ENCODE results near the gene AP2S1. TPM values are rescaled to one million over a fixed set of nuclear protein-coding genes. Genes with fewer than 3 reads are reported as not detected.

Gene AP2S1
- polyA plus RNA-seq, 1 donor (not counting 4 experiments of a cell fraction or from before 2014, with no cell fraction given), result 183 TPM

DNA sequence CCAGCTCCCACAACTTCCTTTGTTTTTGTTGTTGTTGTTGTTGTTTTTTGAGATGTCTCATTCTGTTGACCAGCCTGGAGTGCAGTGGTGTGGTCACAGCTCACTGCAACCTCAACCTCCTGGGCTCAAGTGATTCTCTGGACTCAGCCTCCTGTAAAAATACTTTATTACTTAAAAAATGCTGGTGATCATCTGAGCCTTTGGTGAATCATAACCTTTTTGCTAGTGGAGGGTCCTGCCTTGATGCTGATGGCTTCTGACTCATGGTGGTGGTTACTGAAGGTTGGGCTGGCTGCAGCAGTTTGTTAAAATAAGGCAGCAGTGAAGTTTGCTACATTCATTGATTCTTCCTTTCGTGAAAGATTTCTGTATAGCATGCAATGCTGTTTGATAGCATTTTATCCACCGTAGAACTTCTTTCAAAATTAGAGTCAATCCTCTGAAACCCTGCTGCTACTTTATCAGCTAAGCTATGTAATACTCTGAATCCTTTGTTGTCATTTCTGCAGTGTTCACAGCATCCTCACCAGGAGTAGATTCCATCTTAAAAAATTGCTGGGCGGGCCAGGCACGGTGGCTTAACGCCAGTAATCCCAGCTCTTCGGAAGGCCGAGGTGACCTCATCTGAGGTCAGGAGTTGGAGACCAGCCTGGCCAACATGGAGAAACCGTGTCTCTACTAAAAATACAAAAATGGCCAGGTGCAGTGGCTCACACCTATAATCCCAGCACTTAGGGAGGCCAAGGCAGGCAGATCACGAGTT lies 28.1 kb upstream of the AP2S1 start:
- Histone ChIP-seq H3K4me2 (ENCODE audit: control insufficient read depth, extremely low read depth, insufficient read depth, low read depth, low read length) (peak overlapping the region; percentile 0), H3K4me3 (ENCODE audit: control insufficient read depth in 2 of 3, extremely low read depth in 1 of 3, insufficient read depth in 2 of 3, low read depth in 1 of 3, low read length in 3 of 3) (no peak overlapping the region), H2AFZ (ENCODE audit: control insufficient read depth, low read length) (no peak overlapping the region), H3K27ac (ENCODE audit: control insufficient read depth, insufficient read depth, low read length) (no peak overlapping the region), H3K9me3 (ENCODE audit: control insufficient read depth, low read depth, low read length) (no peaks in the 10 kb centered on the region), H3K9ac (ENCODE audit: control insufficient read depth, extremely low read depth, insufficient read depth, low read length) (no peak overlapping the region), H3K79me2 (ENCODE audit: control insufficient read depth, insufficient read depth, low read length) (peaks cover 43% of the 10 kb centered on the region), H3K36me3 (ENCODE audit: control insufficient read depth in 2 of 2, extremely low read depth in 1 of 2, insufficient read depth in 2 of 2, low read length in 2 of 2) (no peaks in the 10 kb centered on the region), H3K27me3 (ENCODE audit: control insufficient read depth, extremely low read depth, insufficient read depth, low read length) (no peaks in the 10 kb centered on the region), H3K9me1 (ENCODE audit: control insufficient read depth, extremely low read depth, insufficient read depth, low read length) (no peaks in the 10 kb centered on the region), H3K4me1 (ENCODE audit: control insufficient read depth, extremely low read depth, insufficient read depth, low read length) (peaks cover 31% of the 10 kb centered on the region), H4K20me1 (ENCODE audit: control insufficient read depth, extremely low read depth, insufficient read depth, low read length) (no peaks in the 10 kb centered on the region)
- no peak for TF ChIP-seq EZH2 (IDR thresholded peaks at IDR 0.05; ENCODE audit: low read length)
- TF ChIP-seq, protein P1, sequence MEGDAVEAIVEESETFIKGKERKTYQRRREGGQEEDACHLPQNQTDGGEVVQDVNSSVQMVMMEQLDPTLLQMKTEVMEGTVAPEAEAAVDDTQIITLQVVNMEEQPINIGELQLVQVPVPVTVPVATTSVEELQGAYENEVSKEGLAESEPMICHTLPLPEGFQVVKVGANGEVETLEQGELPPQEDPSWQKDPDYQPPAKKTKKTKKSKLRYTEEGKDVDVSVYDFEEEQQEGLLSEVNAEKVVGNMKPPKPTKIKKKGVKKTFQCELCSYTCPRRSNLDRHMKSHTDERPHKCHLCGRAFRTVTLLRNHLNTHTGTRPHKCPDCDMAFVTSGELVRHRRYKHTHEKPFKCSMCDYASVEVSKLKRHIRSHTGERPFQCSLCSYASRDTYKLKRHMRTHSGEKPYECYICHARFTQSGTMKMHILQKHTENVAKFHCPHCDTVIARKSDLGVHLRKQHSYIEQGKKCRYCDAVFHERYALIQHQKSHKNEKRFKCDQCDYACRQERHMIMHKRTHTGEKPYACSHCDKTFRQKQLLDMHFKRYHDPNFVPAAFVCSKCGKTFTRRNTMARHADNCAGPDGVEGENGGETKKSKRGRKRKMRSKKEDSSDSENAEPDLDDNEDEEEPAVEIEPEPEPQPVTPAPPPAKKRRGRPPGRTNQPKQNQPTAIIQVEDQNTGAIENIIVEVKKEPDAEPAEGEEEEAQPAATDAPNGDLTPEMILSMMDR (optimal IDR thresholded peaks at IDR 0.05 in 1 of 3, IDR thresholded peaks at IDR 0.05 in 1 of 3, conservative IDR thresholded peaks at IDR 0.05 in 1 of 3; ENCODE audit: extremely low read depth in 1 of 3, insufficient read depth in 2 of 3, low read length in 3 of 3), result no peak
- dilution Hi-C loops (cut with MboI; ENCODE audit: extremely low pct_ligation_motif_present, low sequenced_read_pairs), result no loop called here
- DNase-seq (ENCODE audit: low read depth, low spot score) (no peak), FAIRE-seq (peak; percentile 81)

DNA sequence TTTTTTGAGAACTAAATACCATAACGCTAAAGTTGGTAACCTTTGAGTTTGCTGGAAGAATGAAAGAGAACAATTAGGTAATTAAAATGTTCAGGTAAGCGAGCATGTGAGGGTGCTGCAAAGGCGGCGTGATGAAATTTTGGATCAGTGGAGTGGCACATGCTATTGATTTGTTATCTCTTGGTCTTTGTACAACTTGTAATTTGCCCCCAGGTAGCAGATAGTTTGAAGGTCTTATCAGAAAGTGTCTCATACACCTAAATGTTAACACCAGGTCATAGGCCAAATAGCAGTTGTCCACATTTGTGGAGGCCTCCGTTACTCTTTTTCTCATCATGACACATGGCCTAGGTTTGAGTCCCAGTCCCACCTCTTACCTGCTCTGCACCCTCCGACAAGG lies 25.0 kb upstream of the AP2S1 start:
- no peak for TF ChIP-seq EZH2 (IDR thresholded peaks at IDR 0.05; ENCODE audit: low read length)

More for the DNA sequence above, 25.0 kb upstream of the AP2S1 start:
- FAIRE-seq, result no peak
- Histone ChIP-seq H3K4me1 (ENCODE audit: control insufficient read depth, extremely low read depth, insufficient read depth, low read length) (peaks cover 39% of the 10 kb centered on the region), H2AFZ (ENCODE audit: control insufficient read depth, low read length) (no peak overlapping the region), H3K27me3 (ENCODE audit: control insufficient read depth, extremely low read depth, insufficient read depth, low read length) (no peaks in the 10 kb centered on the region), H4K20me1 (ENCODE audit: control insufficient read depth, extremely low read depth, insufficient read depth, low read length) (no peaks in the 10 kb centered on the region), H3K4me3 (ENCODE audit: control insufficient read depth in 2 of 3, extremely low read depth in 1 of 3, insufficient read depth in 2 of 3, low read depth in 1 of 3, low read length in 3 of 3) (peak overlapping the region in 1 of 3 experiments; percentile 12), H3K4me2 (ENCODE audit: control insufficient read depth, extremely low read depth, insufficient read depth, low read depth, low read length) (peak overlapping the region; percentile 65), H3K27ac (ENCODE audit: control insufficient read depth, insufficient read depth, low read length) (peak overlapping the region; percentile 41), H3K9me3 (ENCODE audit: control insufficient read depth, low read depth, low read length) (no peaks in the 10 kb centered on the region), H3K36me3 (ENCODE audit: control insufficient read depth in 2 of 2, extremely low read depth in 1 of 2, insufficient read depth in 2 of 2, low read length in 2 of 2) (no peaks in the 10 kb centered on the region), H3K9ac (ENCODE audit: control insufficient read depth, extremely low read depth, insufficient read depth, low read length) (no peak overlapping the region), H3K9me1 (ENCODE audit: control insufficient read depth, extremely low read depth, insufficient read depth, low read length) (no peaks in the 10 kb centered on the region), H3K79me2 (ENCODE audit: control insufficient read depth, insufficient read depth, low read length) (peaks cover 49% of the 10 kb centered on the region)
- dilution Hi-C loops (cut with MboI; ENCODE audit: extremely low pct_ligation_motif_present, low sequenced_read_pairs), result no loop called here
- DNase-seq (ENCODE audit: low read depth, low spot score), result no peak

Measured in keratinocyte (primary cell).